Measurements from ENCODE around the gene GRID2. TPM values are rescaled to one million over a fixed set of nuclear protein-coding genes. Genes with fewer than 3 reads are reported as not detected.

Gene GRID2
- polyA plus RNA-seq, 1 of the 3 experiments (the other 2 are of a cell fraction), result not detected

DNA sequence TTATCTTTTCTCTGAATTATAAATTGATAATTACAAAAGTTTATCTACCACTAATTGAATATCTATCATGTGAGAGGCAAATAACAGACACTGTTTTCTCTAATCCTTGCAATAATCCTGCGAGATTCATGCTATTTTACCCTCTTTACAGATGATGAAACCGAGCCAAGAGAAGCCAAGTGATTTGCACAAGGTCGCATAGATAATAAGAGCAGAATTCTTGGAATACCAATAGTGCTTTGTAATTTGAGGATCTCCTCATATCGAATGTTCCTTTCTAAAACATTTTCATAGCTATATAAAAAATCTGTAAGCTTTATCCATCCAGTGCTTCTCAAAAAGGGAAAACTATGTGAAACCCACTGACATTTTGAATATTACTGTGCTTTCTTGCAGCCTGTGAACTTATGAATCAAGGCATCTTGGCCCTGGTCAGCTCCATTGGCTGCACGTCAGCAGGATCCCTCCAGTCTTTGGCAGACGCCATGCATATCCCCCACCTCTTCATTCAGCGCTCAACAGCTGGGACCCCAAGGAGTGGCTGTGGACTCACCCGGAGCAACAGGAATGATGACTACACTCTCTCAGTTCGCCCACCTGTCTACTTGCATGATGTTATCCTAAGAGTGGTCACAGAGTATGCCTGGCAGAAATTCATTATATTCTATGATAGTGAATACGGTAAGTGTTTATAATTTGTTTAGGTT, 781.0 kb downstream of the GRID2 start:
- Histone ChIP-seq H3K27me3 (ENCODE audit: insufficient read depth) (no peaks in the 10 kb centered on the region), H3K4me3 (ENCODE audit: low read depth in 2 of 2, low read length in 1 of 2) (no peak overlapping the region), H3K79me2 (ENCODE audit: insufficient read depth) (no peaks in the 10 kb centered on the region), H2AFZ (ENCODE audit: low read depth) (no peak overlapping the region), H3K9me2 (no peaks in the 10 kb centered on the region), H3K27ac (ENCODE audit: low read depth in 2 of 2, low read length in 1 of 2) (no peak overlapping the region), H3K4me2 (no peak overlapping the region), H4K20me1 (ENCODE audit: insufficient read depth) (no peaks in the 10 kb centered on the region), H3K4me1 (ENCODE audit: control insufficient read depth in 1 of 2, insufficient read depth in 2 of 2, low read depth in 1 of 2, low read length in 1 of 2) (no peaks in the 10 kb centered on the region), H3K9me3 (no peaks in the 10 kb centered on the region), H3K9ac (no peak overlapping the region), H3F3A (replicated peaks; ENCODE audit: insufficient read depth) (no peaks in the 10 kb centered on the region), H3K36me3 (replicated peaks in 1 of 2; ENCODE audit: control insufficient read depth in 1 of 2, insufficient read depth in 2 of 2, low read length in 1 of 2) (no peaks in the 10 kb centered on the region)
- CTCF ChIA-PET, result no interaction called here
- DNase-seq, result no peak
- no peak for TF ChIP-seq NRF1 (IDR thresholded peaks at IDR 0.05; ENCODE audit: low read depth, low read length)
- TF ChIP-seq, protein P1, sequence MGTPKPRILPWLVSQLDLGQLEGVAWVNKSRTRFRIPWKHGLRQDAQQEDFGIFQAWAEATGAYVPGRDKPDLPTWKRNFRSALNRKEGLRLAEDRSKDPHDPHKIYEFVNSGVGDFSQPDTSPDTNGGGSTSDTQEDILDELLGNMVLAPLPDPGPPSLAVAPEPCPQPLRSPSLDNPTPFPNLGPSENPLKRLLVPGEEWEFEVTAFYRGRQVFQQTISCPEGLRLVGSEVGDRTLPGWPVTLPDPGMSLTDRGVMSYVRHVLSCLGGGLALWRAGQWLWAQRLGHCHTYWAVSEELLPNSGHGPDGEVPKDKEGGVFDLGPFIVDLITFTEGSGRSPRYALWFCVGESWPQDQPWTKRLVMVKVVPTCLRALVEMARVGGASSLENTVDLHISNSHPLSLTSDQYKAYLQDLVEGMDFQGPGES (IDR thresholded peaks at IDR 0.05; ENCODE audit: low read depth, low read length), result no peak
- TF ChIP-seq, protein P2, sequence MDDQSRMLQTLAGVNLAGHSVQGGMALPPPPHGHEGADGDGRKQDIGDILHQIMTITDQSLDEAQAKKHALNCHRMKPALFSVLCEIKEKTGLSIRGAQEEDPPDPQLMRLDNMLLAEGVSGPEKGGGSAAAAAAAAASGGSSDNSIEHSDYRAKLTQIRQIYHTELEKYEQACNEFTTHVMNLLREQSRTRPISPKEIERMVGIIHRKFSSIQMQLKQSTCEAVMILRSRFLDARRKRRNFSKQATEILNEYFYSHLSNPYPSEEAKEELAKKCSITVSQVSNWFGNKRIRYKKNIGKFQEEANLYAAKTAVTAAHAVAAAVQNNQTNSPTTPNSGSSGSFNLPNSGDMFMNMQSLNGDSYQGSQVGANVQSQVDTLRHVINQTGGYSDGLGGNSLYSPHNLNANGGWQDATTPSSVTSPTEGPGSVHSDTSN (IDR thresholded peaks at IDR 0.05), result no peak
- TF ChIP-seq JUND (IDR thresholded peaks at IDR 0.05), result no peak
- no peak for TF ChIP-seq RCOR1 (IDR thresholded peaks at IDR 0.05; ENCODE audit: low read length)
- no peak for TF ChIP-seq RXRA (IDR thresholded peaks at IDR 0.05; ENCODE audit: borderline replicate concordance, low read depth)
- no peak for TF ChIP-seq RAD21 (IDR thresholded peaks at IDR 0.05; ENCODE audit: low read length)
- TF ChIP-seq CHD2 (IDR thresholded peaks at IDR 0.05; ENCODE audit: low read length, partially characterized antibody), result no peak
- TF ChIP-seq, protein P3, sequence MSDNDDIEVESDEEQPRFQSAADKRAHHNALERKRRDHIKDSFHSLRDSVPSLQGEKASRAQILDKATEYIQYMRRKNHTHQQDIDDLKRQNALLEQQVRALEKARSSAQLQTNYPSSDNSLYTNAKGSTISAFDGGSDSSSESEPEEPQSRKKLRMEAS (IDR thresholded peaks at IDR 0.05; ENCODE audit: low read depth), result no peak
- TF ChIP-seq GATA2 (CRISPR knock-in tag; IDR thresholded peaks at IDR 0.05), result no peak
- no peak for TF ChIP-seq MEF2A (IDR thresholded peaks at IDR 0.05; ENCODE audit: borderline replicate concordance, low read depth)
- no peak for TF ChIP-seq ELF1 (IDR thresholded peaks at IDR 0.05)
- no peak for TF ChIP-seq SIN3A (IDR thresholded peaks at IDR 0.05; ENCODE audit: borderline replicate concordance, low read depth, low read length)
- no peak for TF ChIP-seq EP300 (IDR thresholded peaks at IDR 0.05; ENCODE audit: borderline replicate concordance in 1 of 2, low read depth in 1 of 2, low read length in 1 of 2)
- TF ChIP-seq YY1 (IDR thresholded peaks at IDR 0.05; ENCODE audit: low read depth), result no peak
- 70% methylated on average over 10 of the region's 10 CpGs for WGBS (ENCODE audit: low lambda C conversion rate)
- POLR2A ChIA-PET, result no interaction called here

DNA sequence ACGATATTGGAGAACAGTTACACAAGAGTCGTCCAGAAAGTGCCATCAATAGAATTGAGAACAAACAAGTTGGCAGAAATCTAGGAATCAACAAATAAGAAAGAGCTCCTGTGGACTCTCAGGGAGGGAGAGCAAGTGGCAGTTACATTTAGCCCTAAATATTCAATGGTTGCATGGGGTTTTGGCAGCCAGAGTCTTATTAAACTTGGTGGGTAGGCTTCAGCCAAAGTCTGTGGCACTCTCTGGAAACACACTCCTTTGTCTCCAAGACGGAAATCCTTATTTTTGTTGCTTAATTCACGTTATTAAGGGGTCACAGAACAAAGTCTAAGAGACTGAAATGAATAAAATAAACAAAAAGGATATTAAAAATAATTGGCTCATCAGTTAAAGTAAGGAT, 782.6 kb downstream of the GRID2 start:
- Histone ChIP-seq H3K4me3 (ENCODE audit: low read depth in 2 of 2, low read length in 1 of 2) (no peak overlapping the region), H3K27ac (ENCODE audit: low read depth in 2 of 2, low read length in 1 of 2) (no peak overlapping the region), H3F3A (replicated peaks; ENCODE audit: insufficient read depth) (no peaks in the 10 kb centered on the region), H3K36me3 (replicated peaks in 1 of 2; ENCODE audit: control insufficient read depth in 1 of 2, insufficient read depth in 2 of 2, low read length in 1 of 2) (no peaks in the 10 kb centered on the region), H2AFZ (ENCODE audit: low read depth) (no peak overlapping the region), H4K20me1 (ENCODE audit: insufficient read depth) (no peaks in the 10 kb centered on the region), H3K4me2 (no peak overlapping the region), H3K9me3 (no peaks in the 10 kb centered on the region), H3K79me2 (ENCODE audit: insufficient read depth) (no peaks in the 10 kb centered on the region), H3K4me1 (ENCODE audit: control insufficient read depth in 1 of 2, insufficient read depth in 2 of 2, low read depth in 1 of 2, low read length in 1 of 2) (no peaks in the 10 kb centered on the region), H3K9me2 (no peaks in the 10 kb centered on the region), H3K9ac (no peak overlapping the region), H3K27me3 (ENCODE audit: insufficient read depth) (no peaks in the 10 kb centered on the region)
- 48% methylated on average over 4 of the region's 4 CpGs for WGBS (ENCODE audit: low lambda C conversion rate)
- POLR2A ChIA-PET, result no interaction called here
- DNase-seq, result no peak
- CTCF ChIA-PET, result no interaction called here
- TF ChIP-seq ELF1 (IDR thresholded peaks at IDR 0.05), result no peak
- TF ChIP-seq POLR2AphosphoS5 (IDR thresholded peaks at IDR 0.05; ENCODE audit: low read depth, low read length), result no peak
- no peak for TF ChIP-seq MXI1 (IDR thresholded peaks at IDR 0.05; ENCODE audit: low read depth, low read length)
- TF ChIP-seq MEF2A (IDR thresholded peaks at IDR 0.05; ENCODE audit: borderline replicate concordance, low read depth), result no peak
- no peak for TF ChIP-seq JUND (IDR thresholded peaks at IDR 0.05)
- TF ChIP-seq, protein P4, sequence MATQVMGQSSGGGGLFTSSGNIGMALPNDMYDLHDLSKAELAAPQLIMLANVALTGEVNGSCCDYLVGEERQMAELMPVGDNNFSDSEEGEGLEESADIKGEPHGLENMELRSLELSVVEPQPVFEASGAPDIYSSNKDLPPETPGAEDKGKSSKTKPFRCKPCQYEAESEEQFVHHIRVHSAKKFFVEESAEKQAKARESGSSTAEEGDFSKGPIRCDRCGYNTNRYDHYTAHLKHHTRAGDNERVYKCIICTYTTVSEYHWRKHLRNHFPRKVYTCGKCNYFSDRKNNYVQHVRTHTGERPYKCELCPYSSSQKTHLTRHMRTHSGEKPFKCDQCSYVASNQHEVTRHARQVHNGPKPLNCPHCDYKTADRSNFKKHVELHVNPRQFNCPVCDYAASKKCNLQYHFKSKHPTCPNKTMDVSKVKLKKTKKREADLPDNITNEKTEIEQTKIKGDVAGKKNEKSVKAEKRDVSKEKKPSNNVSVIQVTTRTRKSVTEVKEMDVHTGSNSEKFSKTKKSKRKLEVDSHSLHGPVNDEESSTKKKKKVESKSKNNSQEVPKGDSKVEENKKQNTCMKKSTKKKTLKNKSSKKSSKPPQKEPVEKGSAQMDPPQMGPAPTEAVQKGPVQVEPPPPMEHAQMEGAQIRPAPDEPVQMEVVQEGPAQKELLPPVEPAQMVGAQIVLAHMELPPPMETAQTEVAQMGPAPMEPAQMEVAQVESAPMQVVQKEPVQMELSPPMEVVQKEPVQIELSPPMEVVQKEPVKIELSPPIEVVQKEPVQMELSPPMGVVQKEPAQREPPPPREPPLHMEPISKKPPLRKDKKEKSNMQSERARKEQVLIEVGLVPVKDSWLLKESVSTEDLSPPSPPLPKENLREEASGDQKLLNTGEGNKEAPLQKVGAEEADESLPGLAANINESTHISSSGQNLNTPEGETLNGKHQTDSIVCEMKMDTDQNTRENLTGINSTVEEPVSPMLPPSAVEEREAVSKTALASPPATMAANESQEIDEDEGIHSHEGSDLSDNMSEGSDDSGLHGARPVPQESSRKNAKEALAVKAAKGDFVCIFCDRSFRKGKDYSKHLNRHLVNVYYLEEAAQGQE (IDR thresholded peaks at IDR 0.05; ENCODE audit: low read depth, low read length), result no peak
- no peak for TF ChIP-seq SMC3 (IDR thresholded peaks at IDR 0.05; ENCODE audit: low read depth, low read length)
- no peak for TF ChIP-seq RAD21 (IDR thresholded peaks at IDR 0.05; ENCODE audit: low read length)
- TF ChIP-seq, protein P5, sequence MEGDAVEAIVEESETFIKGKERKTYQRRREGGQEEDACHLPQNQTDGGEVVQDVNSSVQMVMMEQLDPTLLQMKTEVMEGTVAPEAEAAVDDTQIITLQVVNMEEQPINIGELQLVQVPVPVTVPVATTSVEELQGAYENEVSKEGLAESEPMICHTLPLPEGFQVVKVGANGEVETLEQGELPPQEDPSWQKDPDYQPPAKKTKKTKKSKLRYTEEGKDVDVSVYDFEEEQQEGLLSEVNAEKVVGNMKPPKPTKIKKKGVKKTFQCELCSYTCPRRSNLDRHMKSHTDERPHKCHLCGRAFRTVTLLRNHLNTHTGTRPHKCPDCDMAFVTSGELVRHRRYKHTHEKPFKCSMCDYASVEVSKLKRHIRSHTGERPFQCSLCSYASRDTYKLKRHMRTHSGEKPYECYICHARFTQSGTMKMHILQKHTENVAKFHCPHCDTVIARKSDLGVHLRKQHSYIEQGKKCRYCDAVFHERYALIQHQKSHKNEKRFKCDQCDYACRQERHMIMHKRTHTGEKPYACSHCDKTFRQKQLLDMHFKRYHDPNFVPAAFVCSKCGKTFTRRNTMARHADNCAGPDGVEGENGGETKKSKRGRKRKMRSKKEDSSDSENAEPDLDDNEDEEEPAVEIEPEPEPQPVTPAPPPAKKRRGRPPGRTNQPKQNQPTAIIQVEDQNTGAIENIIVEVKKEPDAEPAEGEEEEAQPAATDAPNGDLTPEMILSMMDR (IDR thresholded peaks at IDR 0.05), result no peak

Data from SK-N-SH (cell line).